Stimulated activated CD8-positive, alpha-beta memory T cell treated with anti-CD3 and anti-CD28 coated beads, Interleukin-4, amount 100 ng/mL, for 48 hours (primary cell): ENCODE results near the gene ARFRP1.
A peak's percentile ranks its signal among the peaks of the same experiment; 100 is the strongest.
"Not testable (repeated sequence)": the region's sequence is repeated elsewhere in the genome, so short reads cannot be mapped to it uniquely, and the experiment has no call there.

Source experiments
- DNase-seq: peaks from one replicate; pipeline ENCODE4 v3.0.0-alpha.2; 2020

ARFRP1 gene

GRCh38 chr20:63653041-63653973 lies 54.5 kb downstream of the ARFRP1 start, which contains the start of gene STMN3:
Gene STMN3, minus strand, starts transcription at chr20:63653424. Its CDS starts 79 bp downstream, at chr20:63653345.
- DNase-seq = peak; percentile 82

GRCh38 chr20:63652192-63652980 lies 55.4 kb downstream of the ARFRP1 start:
- DNase-seq = peak; percentile 63

- no peak for DNase-seq
Measured at GRCh38 chr20:63651942-63652191, 55.9 kb downstream of the ARFRP1 start.

GRCh38 chr20:63650486-63650885 lies 57.3 kb downstream of the ARFRP1 start:
- DNase-seq = not testable (repeated sequence)

- DNase-seq = no peak
Measured at GRCh38 chr20:63648895-63649589, 58.7 kb downstream of the ARFRP1 start.
